OCI-LY7 (cell line): Measurements from ENCODE around the gene DLGAP4. TPM values are rescaled to one million over a fixed set of nuclear protein-coding genes. Genes with fewer than 3 reads are reported as not detected.

Experiments used
- BruUV-seq: library from RNA; stranded (reverse); fragments of 400-500 nt; replicated peaks from 2 replicates; lab custom pipeline; 2021; lab: Mats Ljungman, UMichigan
- CTCF ChIA-PET: fragments of 300-600 bp; sonication (Branson Sonifier 250); formaldehyde crosslinking; loops from one replicate; lab custom pipeline; 2022; ENCODE audit warnings: antibody characterized with exemption; ENCODE audit not compliant: unreplicated experiment; lab: Charles Lee
- POLR2A ChIA-PET: fragments of 300-600 bp; sonication (Branson Sonifier 250); formaldehyde crosslinking; loops from one replicate; lab custom pipeline; 2022; ENCODE audit warnings: antibody characterized with exemption; lab: Charles Lee
- DNase-seq: peaks from one replicate; pipeline ENCODE4 v3.0.0-alpha.2; 2015; ENCODE audit warnings: low spot score
- H2AFZ ChIP-seq: fragments of 200-600 bp; sonication (generic), shearing (Covaris generic); 2 replicates; pipeline ENCODE4 v1.6.1; 2014; ENCODE audit warnings: mild to moderate bottlenecking, antibody characterized with exemption, low read length, moderate library complexity
- H3K27ac ChIP-seq: fragments of 200-600 bp; sonication (generic); 2 replicates; pipeline ENCODE4 v1.5.1; 2014; ENCODE audit warnings: mixed run types, low read depth, mild to moderate bottlenecking, moderate library complexity, low read length, inconsistent platforms; ENCODE audit not compliant: poor library complexity, severe bottlenecking
- H3K36me3 ChIP-seq: fragments of 200-600 bp; sonication (generic); 2 replicates; pipeline ENCODE4 v1.6.1; 2014; ENCODE audit warnings: mild to moderate bottlenecking, antibody characterized with exemption, low read length, moderate library complexity, mixed read lengths; ENCODE audit not compliant: insufficient read depth
- H3K4me1 ChIP-seq: fragments of 200-600 bp; sonication (generic); 2 replicates; pipeline ENCODE4 v1.5.1; 2014; ENCODE audit warnings: mild to moderate bottlenecking, low read length; ENCODE audit not compliant: insufficient read depth, poor library complexity, severe bottlenecking
- H3K4me2 ChIP-seq: fragments of 200-600 bp; sonication (generic); 2 replicates; pipeline ENCODE4 v1.6.1; 2014; ENCODE audit warnings: mild to moderate bottlenecking, low read length
- H3K4me3 ChIP-seq: fragments of 200-600 bp; sonication (generic); 2 replicates; pipeline ENCODE4 v1.5.1; 2014; ENCODE audit warnings: mild to moderate bottlenecking, low read depth, low read length; ENCODE audit not compliant: poor library complexity, severe bottlenecking
- H3K79me2 ChIP-seq: fragments of 200-600 bp; sonication (generic); 2 replicates; pipeline ENCODE4 v1.6.1; 2016; ENCODE audit warnings: low read depth, mild to moderate bottlenecking, low read length, moderate library complexity, mixed read lengths; ENCODE audit not compliant: insufficient read depth
- H3K9me2 ChIP-seq: fragments of 200-600 bp; sonication (generic); 2 replicates; pipeline ENCODE4 v1.6.1; 2016; ENCODE audit warnings: mild to moderate bottlenecking, low read length, mixed read lengths; ENCODE audit not compliant: insufficient read depth
- H3K9me3 ChIP-seq: fragments of 200-600 bp; sonication (generic); 2 replicates; pipeline ENCODE4 v1.6.1; 2014; ENCODE audit warnings: mild to moderate bottlenecking, mixed run types, low read length, mixed read lengths
- H4K20me1 ChIP-seq: fragments of 200-600 bp; sonication (generic); 2 replicates; pipeline ENCODE4 v1.6.1; 2014; ENCODE audit warnings: mild to moderate bottlenecking, antibody characterized with exemption, low read length, moderate library complexity, mixed read lengths; ENCODE audit not compliant: insufficient read depth
- EZH2phosphoT487 ChIP-seq: fragments of 200-600 bp; sonication (generic); IDR thresholded peaks from 2 replicates; pipeline ENCODE4 v1.6.1; 2018; ENCODE audit warnings: low read depth, borderline replicate concordance, mild to moderate bottlenecking, mixed run types, antibody characterized with exemption, low read length, moderate library complexity, mixed read lengths
- intact Hi-C: fragments of 100-400 bp; cut with micrococcal nuclease; formaldehyde crosslinking; loops from one replicate; pipeline ENCODE4 v1.10.0; 2022; ENCODE audit not compliant: unreplicated experiment
- total RNA-seq, 2 experiments: library from RNA; depleted of rRNA in 1 of 2; stranded (reverse); fragments of >200 nt in 1 of 2; shearing (Covaris generic) in 1 of 2; gene quantifications; 2 replicates each; pipeline ENCODE4 v1.2.3, GENCODE V29; 2014 to 2022
- TF ChIP-seq, protein P1 (sequence below): fragments of 200-600 bp; sonication (generic); conservative IDR thresholded peaks from 2 replicates; pipeline ENCODE4 v1.5.1; 2014; ENCODE audit warnings: mild to moderate bottlenecking, antibody characterized with exemption, low read length, moderate library complexity, mixed read lengths

The DLGAP4 gene
- total RNA-seq, 2 experiments from 2014 or later = 7.7 to 41.6 TPM

DNA sequence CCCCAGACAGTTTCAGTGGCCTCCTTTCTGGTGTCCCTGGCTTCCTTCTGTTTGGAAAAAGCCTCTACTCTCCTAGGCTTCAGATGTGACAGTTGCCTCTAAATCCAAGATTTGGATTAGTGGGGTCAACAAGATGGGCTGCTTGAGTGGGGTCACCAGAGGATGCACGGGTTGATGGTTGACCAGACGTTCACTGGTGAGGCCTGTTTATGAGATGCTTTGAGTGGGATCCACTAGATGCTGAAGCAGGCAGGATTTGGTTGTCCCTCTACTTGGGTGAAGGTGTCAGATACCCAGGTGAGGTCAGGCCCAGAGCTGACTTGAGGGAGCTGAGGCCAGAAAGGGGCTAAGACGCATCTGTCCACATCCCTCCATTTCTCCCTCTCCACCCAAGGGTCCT lies 8.1 kb upstream of the DLGAP4 start:
- no peak for DNase-seq
- no peak overlapping the region for H2AFZ ChIP-seq
- H3K9me3 ChIP-seq = no peaks in the 10 kb centered on the region
- H3K27ac ChIP-seq = no peak overlapping the region
- no peak overlapping the region for H3K4me3 ChIP-seq
- H3K4me1 ChIP-seq = no peaks in the 10 kb centered on the region
- intact Hi-C loops = no loop called here
- no peaks in the 10 kb centered on the region for H4K20me1 ChIP-seq
- H3K9me2 ChIP-seq = no peaks in the 10 kb centered on the region
- H3K36me3 ChIP-seq = no peaks in the 10 kb centered on the region
- ChIA-PET CTCF (no interaction called here), POLR2A (no interaction called here)
- H3K79me2 ChIP-seq = no peaks in the 10 kb centered on the region
- H3K4me2 ChIP-seq = no peak overlapping the region
- TF ChIP-seq EZH2phosphoT487 = no peak
- TF ChIP-seq, protein P1, sequence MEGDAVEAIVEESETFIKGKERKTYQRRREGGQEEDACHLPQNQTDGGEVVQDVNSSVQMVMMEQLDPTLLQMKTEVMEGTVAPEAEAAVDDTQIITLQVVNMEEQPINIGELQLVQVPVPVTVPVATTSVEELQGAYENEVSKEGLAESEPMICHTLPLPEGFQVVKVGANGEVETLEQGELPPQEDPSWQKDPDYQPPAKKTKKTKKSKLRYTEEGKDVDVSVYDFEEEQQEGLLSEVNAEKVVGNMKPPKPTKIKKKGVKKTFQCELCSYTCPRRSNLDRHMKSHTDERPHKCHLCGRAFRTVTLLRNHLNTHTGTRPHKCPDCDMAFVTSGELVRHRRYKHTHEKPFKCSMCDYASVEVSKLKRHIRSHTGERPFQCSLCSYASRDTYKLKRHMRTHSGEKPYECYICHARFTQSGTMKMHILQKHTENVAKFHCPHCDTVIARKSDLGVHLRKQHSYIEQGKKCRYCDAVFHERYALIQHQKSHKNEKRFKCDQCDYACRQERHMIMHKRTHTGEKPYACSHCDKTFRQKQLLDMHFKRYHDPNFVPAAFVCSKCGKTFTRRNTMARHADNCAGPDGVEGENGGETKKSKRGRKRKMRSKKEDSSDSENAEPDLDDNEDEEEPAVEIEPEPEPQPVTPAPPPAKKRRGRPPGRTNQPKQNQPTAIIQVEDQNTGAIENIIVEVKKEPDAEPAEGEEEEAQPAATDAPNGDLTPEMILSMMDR = no peak
- no TSS peak for BruUV-seq

DNA sequence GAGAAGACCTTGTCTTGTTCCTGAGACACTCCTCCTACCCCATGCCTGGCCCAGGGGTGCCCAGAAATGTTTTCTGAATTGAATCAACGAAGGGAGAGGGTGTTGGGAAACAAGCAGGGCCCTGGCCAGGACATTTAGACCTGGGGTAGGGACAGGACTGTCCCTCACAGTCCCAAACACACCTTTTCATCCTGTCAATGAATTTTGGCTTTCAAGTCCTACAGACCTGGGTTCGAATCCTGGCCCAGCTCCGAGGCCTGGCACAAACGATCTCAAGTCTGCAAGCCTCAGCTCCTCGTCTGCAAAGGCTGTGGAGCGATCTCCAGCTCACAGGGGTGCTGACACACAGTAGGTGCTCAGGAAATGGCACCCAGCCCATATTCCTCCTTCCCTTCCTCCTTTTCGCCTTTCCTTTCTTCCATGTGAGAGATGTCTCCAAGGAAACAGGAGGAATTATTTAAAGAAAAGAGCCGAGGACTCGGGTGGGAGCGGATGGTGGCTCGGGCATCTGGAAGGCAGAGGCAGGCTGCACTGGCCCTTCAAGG lies 7.3 kb upstream of the DLGAP4 start:
- H3K4me2 ChIP-seq = no peak overlapping the region
- no peak overlapping the region for H3K27ac ChIP-seq
- H3K79me2 ChIP-seq = no peaks in the 10 kb centered on the region
- H3K9me2 ChIP-seq = no peaks in the 10 kb centered on the region
- H4K20me1 ChIP-seq = no peaks in the 10 kb centered on the region
- CTCF ChIA-PET = no interaction called here
- BruUV-seq = no TSS peak
- H3K4me1 ChIP-seq = no peaks in the 10 kb centered on the region
- no peak for DNase-seq
- TF ChIP-seq, protein P1 = no peak
- TF ChIP-seq EZH2phosphoT487 = no peak
- H3K9me3 ChIP-seq = no peaks in the 10 kb centered on the region
- no peaks in the 10 kb centered on the region for H3K36me3 ChIP-seq
- POLR2A ChIA-PET = no interaction called here
- intact Hi-C loops = no loop called here
- no peak overlapping the region for H2AFZ ChIP-seq
- H3K4me3 ChIP-seq = no peak overlapping the region

DNA sequence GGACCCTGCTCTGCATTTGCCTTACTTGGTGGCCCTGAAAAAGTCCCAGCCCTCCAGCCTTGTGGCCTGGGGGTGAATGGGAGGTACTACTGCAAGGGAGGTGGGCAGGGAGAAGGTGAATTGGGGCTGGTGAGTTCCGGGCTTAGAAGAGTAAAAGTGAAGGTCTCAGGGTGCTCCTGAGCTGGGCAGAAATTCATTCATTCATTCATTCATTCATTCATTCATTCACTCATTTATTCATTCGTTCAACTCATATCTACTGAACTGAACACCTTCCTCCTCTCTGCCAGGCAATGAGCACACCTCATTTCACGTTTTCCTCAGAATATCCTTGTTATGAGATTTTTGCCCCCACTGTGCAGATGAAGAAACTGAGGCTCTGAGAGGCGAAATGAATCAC lies 6.7 kb upstream of the DLGAP4 start:
- no peak overlapping the region for H2AFZ ChIP-seq
- BruUV-seq = no TSS peak
- H3K27ac ChIP-seq = no peak overlapping the region
- intact Hi-C loops = no loop called here
- H3K9me2 ChIP-seq = no peaks in the 10 kb centered on the region
- ChIA-PET POLR2A (no interaction called here), CTCF (no interaction called here)
- H4K20me1 ChIP-seq = no peaks in the 10 kb centered on the region
- no peaks in the 10 kb centered on the region for H3K9me3 ChIP-seq
- no peak overlapping the region for H3K4me3 ChIP-seq
- H3K36me3 ChIP-seq = no peaks in the 10 kb centered on the region
- DNase-seq = no peak
- TF ChIP-seq, protein P1 = no peak
- no peak for TF ChIP-seq EZH2phosphoT487
- H3K4me1 ChIP-seq = no peaks in the 10 kb centered on the region
- no peak overlapping the region for H3K4me2 ChIP-seq
- H3K79me2 ChIP-seq = no peaks in the 10 kb centered on the region
